Activated CD4-positive, alpha-beta memory T cell treated with anti-CD3 and anti-CD28 coated beads, Interleukin-2, amount 10 ng/mL, durations not matched to agents 7 days and 5 days (primary cell): Measurements from ENCODE around the gene OSBP. TPM values are rescaled to one million over a fixed set of nuclear protein-coding genes. Genes with fewer than 3 reads are reported as not detected.
A peak's percentile ranks its signal among the peaks of the same experiment; 100 is the strongest.

Experiments used
- CTCF ChIA-PET: fragments of 350-600 bp; sonication (Branson Sonifier 250); formaldehyde crosslinking; loops from one replicate; lab custom pipeline; 2021; ENCODE audit warnings: antibody characterized with exemption, inconsistent platforms; lab: Charles Lee
- POLR2A ChIA-PET: fragments of 350-600 bp; sonication (Branson Sonifier 250); formaldehyde crosslinking; loops from one replicate; lab custom pipeline; 2021; ENCODE audit warnings: antibody characterized with exemption; lab: Charles Lee
- DNase-seq: peaks from one replicate; pipeline ENCODE4 v3.0.0-alpha.2; 2020
- H3K27ac Mint-ChIP-seq: one replicate; pipeline ENCODE4 v1.8.0; 2021; ENCODE audit warnings: mild to moderate bottlenecking, mixed read lengths
- H3K27me3 Mint-ChIP-seq: one replicate; pipeline ENCODE4 v1.8.0; 2021; ENCODE audit warnings: mixed read lengths
- H3K36me3 Mint-ChIP-seq: one replicate; pipeline ENCODE4 v1.8.0; 2021; ENCODE audit warnings: low read depth, mixed read lengths
- H3K4me1 Mint-ChIP-seq: one replicate; pipeline ENCODE4 v1.8.0; 2021; ENCODE audit warnings: mixed read lengths
- H3K4me3 Mint-ChIP-seq: one replicate; pipeline ENCODE4 v1.8.0; 2021; ENCODE audit warnings: mild to moderate bottlenecking, mixed read lengths
- H3K9me3 Mint-ChIP-seq: one replicate; pipeline ENCODE4 v1.8.0; 2021; ENCODE audit warnings: mixed read lengths
- total RNA-seq, 2 experiments: library from RNA; stranded (reverse); gene quantifications; one replicate each; pipeline ENCODE4 v1.2.3, GENCODE V29; 2021

Gene OSBP
- total RNA-seq, 2 experiments from 2014 or later, result 40.4 to 41.5 TPM

DNA sequence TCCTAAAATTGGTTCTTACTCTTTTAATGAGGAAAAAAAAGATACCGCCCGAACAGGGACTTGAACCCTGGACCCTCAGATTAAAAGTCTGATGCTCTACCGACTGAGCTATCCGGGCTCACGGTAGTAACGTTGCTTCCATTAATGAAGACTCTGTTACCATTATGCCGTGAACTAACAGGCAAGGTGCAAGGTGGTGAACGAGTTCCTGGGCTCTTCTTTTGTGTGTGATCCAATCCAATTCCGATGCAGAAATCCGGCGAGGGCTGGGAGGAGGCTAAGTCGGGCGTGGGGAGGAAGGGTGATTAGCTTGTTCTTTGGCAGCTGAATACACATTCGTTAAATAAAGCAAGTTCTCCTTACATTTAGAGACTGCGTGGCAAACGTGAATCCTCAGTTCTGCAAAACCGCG is 55.3 kb downstream of the OSBP start:
- Mint-ChIP-seq H3K27me3 (peaks cover 11% of the 10 kb centered on the region), H3K27ac (peak overlapping the region; percentile 88), H3K36me3 (peaks cover 3% of the 10 kb centered on the region), H3K4me1 (peaks cover 52% of the 10 kb centered on the region), H3K9me3 (no peaks in the 10 kb centered on the region), H3K4me3 (peak overlapping the region; percentile 83)
- CTCF ChIA-PET, result interaction anchor here (1.2 to 2.1 kb wide), 4 partner anchors 10 to 389 kb away, joined by 4 to 6 read pairs (median 6); partner anchors contain the start of gene DTX4
- DNase-seq, result peak; percentile 75
- POLR2A ChIA-PET, result interaction anchor here (1.8 to 3.5 kb wide), 4 partner anchors 11 to 109 kb away, joined by 4 to 27 read pairs (median 16); partner anchors contain the start of genes OSBP and PATL1

DNA sequence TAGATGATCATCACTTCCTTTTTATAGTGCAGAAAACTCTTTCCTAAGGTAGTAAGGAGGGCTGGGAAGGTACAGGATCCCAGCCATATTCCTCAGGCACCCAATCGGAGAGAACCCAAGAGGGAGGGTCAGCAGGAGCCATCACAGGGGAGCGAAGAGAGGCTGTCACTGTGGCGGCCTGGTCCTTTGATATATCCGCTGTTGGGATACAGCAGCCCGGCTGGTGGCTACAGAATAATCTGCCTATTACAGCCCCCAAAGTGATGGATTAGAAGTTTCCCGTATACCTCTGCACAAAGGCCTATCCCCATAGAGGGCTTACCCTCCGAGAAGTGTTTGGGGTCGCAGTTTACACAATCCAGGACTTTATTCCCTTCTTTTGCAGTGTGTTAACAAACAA is 55.7 kb downstream of the OSBP start:
- H3K4me3 Mint-ChIP-seq, result peak overlapping the region; percentile 83
- DNase-seq, result no peak
- H3K4me1 Mint-ChIP-seq, result peaks cover 53% of the 10 kb centered on the region
- peaks cover 12% of the 10 kb centered on the region for H3K27me3 Mint-ChIP-seq
- peaks cover 3% of the 10 kb centered on the region for H3K36me3 Mint-ChIP-seq
- H3K27ac Mint-ChIP-seq, result peak overlapping the region; percentile 88
- ChIA-PET POLR2A (interaction anchor here (1.8 to 3.5 kb wide), 3 partner anchors 10 to 109 kb away, joined by 9 to 27 read pairs (median 23); partner anchors contain the start of genes OSBP and PATL1), CTCF (interaction anchor here (1.4 to 2.1 kb wide), 2 partner anchors 22 to 388 kb away, joined by 6 read pairs; partner anchors contain the start of gene DTX4)
- no peaks in the 10 kb centered on the region for H3K9me3 Mint-ChIP-seq

DNA sequence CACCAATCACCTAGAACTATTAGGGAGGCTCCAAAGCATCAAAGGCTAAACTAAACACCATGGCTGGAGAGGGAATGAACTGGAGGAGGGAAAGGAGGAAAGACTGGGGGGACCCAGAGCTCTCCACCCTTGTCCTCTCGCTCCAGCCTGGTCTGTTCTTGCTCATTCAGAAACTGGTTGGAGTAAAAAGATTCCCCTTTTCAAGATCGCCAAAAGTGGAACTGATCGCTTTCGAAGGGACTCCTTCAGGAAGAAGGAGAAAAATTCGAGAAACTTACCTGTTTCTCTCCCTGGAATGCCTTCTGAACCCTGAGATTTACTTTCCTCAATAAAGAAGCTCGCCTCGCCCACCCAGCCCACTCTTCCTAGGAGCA is 57.3 kb downstream of the OSBP start:
- no peak for DNase-seq
- CTCF ChIA-PET, result interaction anchor here (0.7 kb wide), 1 partner anchor 111 kb away, joined by 3 read pairs; the partner anchor contains the start of gene PATL1
- H3K27ac Mint-ChIP-seq, result no peak overlapping the region
- peak overlapping the region; percentile 69 for H3K4me3 Mint-ChIP-seq
- H3K36me3 Mint-ChIP-seq, result peaks cover 3% of the 10 kb centered on the region
- peaks cover 54% of the 10 kb centered on the region for H3K4me1 Mint-ChIP-seq
- POLR2A ChIA-PET, result interaction anchor here (0.8 to 3.5 kb wide), 4 partner anchors 8 to 111 kb away, joined by 3 to 27 read pairs (median 3); partner anchors contain the start of gene PATL1
- H3K27me3 Mint-ChIP-seq, result peaks cover 12% of the 10 kb centered on the region
- no peaks in the 10 kb centered on the region for H3K9me3 Mint-ChIP-seq

DNA sequence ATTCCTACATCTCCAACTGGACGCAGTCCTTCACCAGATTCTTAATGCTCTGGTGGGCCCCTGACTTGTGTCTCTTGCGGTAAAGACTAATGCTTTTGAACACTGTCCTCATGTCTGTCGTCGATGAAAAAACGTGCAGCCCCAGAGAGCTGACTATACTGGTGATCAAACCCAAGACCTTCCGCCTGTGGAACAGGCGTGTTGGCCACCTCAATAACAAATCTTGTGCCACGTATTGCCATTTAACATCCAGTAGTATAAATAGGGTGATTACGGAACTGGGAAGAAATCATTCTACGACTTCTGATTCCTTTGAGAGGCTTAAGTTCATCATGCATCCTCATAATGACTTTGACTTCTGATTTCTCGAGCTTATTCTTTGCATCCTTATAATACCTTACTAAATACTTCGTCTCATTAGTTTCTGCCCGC is 58.6 kb downstream of the OSBP start:
- CTCF ChIA-PET, result no interaction called here
- Mint-ChIP-seq H3K36me3 (peaks cover 3% of the 10 kb centered on the region), H3K4me1 (peaks cover 54% of the 10 kb centered on the region), H3K27ac (peak overlapping the region; percentile 64), H3K4me3 (peak overlapping the region; percentile 69), H3K27me3 (peaks cover 15% of the 10 kb centered on the region), H3K9me3 (no peaks in the 10 kb centered on the region)
- POLR2A ChIA-PET, result interaction anchor here (0.8 to 2.5 kb wide), 6 partner anchors 9 to 112 kb away, joined by 3 to 5 read pairs (median 4); partner anchors contain the start of genes OSBP and PATL1
- no peak for DNase-seq

DNA sequence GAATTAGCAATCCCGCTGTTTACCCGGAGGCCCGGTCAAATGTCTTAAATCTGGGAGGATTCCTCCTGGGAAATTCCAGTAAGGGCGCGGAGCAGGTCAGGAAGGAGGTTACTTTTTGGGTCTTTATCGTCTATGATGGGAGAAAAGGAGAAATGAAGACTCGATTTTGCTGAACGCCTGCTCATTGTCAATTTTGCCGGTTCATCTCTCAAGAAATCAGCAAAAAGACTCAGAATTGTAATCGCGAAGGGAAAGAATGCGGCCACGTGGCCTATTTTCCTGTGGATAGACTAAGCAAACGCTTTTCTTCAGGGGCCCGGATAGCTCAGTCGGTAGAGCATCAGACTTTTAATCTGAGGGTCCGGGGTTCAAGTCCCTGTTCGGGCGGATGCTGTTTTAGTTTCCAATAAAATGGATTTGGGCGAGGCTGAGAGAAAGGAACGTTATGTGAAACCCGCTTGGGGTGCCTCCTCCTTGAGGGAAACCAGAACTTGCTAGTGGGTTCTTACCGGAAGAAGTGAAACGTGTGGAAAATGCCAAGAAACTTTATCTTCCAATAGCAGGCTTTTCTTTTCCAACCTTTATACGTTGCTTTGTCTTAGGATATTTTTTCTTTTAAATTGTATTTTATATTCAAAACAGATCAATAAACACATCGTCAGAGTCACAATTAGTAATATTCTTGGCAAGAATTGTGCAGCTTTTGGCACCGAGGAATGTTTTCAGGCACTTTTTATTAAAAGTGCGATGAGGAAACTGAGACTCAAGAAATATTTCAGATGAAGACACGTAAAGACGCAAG is 59.3 kb downstream of the OSBP start:
- Mint-ChIP-seq H3K4me1 (peaks cover 55% of the 10 kb centered on the region), H3K36me3 (peaks cover 3% of the 10 kb centered on the region), H3K4me3 (peak overlapping the region; percentile 69), H3K27ac (peak overlapping the region; percentile 71), H3K27me3 (peaks cover 15% of the 10 kb centered on the region), H3K9me3 (no peaks in the 10 kb centered on the region)
- POLR2A ChIA-PET, result interaction anchor here (0.8 to 2.5 kb wide), 5 partner anchors 10 to 113 kb away, joined by 3 to 5 read pairs (median 4); partner anchors contain the start of genes OSBP and PATL1
- CTCF ChIA-PET, result no interaction called here
- peak; percentile 68 for DNase-seq

DNA sequence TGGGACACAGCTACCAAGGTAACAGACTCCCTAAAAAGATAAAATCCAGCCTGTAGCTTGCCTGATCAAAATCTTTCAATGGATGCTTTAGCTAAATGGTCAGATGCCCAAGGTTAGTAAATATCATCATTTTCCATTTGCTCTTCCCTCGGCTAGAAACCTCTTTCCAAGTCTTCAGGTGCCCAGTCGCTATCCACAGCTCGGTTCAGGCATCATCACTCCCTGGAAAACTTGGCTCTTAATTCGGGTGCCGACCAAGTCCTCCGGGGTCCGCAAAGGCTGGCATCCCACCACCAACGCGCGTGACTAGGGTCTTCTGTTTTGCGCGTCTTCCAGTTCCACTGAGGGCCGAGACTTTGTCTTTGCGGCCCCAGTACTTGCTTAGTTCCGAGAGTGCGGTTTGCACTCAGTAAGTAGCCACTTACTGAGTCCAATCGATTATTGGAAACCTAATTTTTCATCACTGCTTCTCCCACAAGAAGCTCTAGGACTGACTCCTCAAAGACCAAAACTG is 59.9 kb downstream of the OSBP start:
- Mint-ChIP-seq H3K27ac (peak overlapping the region; percentile 71), H3K9me3 (no peaks in the 10 kb centered on the region), H3K27me3 (peaks cover 15% of the 10 kb centered on the region), H3K36me3 (peaks cover 3% of the 10 kb centered on the region), H3K4me3 (peak overlapping the region; percentile 60), H3K4me1 (peaks cover 57% of the 10 kb centered on the region)
- ChIA-PET POLR2A (interaction anchor here (1.2 to 2.5 kb wide), 3 partner anchors 10 to 113 kb away, joined by 3 to 5 read pairs (median 5); partner anchors contain the start of gene PATL1), CTCF (no interaction called here)
- DNase-seq, result no peak

DNA sequence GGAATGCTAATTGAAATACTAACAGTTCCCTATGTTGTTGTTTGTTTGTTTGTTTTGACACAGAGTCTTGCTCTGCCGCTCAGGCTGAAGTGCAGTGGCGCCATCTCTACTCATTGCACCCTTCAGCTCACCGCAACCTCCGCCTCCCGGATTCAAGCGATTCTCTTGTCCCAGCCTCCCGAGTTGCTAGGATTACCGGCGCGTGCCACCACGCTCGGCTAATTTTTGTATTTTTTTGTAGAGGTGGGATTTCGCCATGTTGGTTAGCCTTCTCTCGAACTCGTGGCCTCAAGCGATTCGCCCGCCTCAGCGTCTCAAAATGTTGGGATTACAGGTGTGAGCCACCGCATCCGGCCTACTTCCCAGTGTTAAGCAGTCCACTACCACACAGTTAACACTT is 62.3 kb downstream of the OSBP start:
- H3K4me1 Mint-ChIP-seq, result peaks cover 54% of the 10 kb centered on the region
- POLR2A ChIA-PET, result no interaction called here
- H3K4me3 Mint-ChIP-seq, result no peak overlapping the region
- no peaks in the 10 kb centered on the region for H3K9me3 Mint-ChIP-seq
- H3K27ac Mint-ChIP-seq, result no peak overlapping the region
- H3K27me3 Mint-ChIP-seq, result peaks cover 15% of the 10 kb centered on the region
- DNase-seq, result no peak
- CTCF ChIA-PET, result no interaction called here
- no peaks in the 10 kb centered on the region for H3K36me3 Mint-ChIP-seq

DNA sequence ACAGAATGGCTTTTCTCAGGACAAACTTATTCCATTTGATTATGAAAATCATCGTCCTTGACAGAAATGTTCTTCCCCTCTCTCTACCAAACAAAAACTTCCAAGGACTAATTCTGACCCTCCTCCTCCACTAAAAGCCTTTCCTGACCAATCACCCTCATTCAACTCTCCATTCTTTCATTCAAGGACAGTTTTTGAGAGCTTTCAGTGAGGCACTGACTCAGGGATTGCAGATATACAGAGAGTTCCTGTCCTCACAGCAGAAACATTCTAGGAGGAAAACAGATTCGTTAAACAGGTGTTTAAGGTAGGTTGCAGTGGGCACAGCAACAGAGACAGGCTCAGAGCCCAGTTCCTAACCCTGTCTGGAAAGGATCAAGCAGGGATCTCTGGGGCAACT is 62.7 kb downstream of the OSBP start:
- Mint-ChIP-seq H3K4me3 (no peak overlapping the region), H3K36me3 (no peaks in the 10 kb centered on the region), H3K4me1 (peaks cover 53% of the 10 kb centered on the region), H3K9me3 (no peaks in the 10 kb centered on the region), H3K27ac (no peak overlapping the region), H3K27me3 (peaks cover 15% of the 10 kb centered on the region)
- ChIA-PET POLR2A (no interaction called here), CTCF (no interaction called here)
- DNase-seq, result no peak

DNA sequence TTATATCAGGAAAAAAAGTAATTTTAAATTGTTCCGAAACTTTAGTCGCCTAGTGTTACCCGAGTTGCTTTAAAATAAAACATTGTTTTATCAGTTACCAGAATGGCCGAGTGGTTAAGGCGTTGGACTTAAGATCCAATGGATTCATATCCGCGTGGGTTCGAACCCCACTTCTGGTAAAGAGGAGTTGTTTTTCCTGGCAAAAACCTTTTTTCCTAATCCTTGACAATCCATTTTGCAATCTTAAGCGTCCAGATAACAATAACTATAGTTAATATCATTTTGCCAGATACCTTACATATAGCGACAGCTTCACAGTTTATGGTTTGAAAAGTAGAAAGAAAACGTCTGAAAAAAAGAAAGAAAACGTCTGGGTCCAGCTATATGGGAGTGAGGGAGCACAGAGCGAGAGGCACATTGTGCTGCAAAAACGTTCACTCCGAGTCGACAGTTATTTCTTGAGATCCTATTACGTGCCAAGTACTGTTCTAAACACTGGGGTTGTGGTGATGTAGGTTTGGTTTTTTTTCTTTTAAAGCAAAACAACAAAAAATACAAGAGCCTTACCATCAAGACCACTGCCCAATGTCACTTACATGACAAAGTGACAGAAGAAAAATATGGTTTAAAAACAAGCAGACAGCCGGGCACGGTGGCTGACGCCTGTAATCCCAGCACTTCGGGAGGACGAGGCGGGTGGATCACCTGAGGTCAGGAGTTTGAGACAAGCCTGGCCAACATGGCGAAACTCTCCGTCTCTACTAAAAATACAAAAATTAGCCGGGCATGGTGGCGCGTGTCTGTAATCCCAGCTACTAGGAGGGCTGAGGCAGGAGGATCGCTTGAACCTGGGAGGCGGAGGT is 63.7 kb downstream of the OSBP start:
- no peak for DNase-seq
- peak overlapping the region; percentile 79 for H3K4me3 Mint-ChIP-seq
- peak overlapping the region; percentile 83 for H3K27ac Mint-ChIP-seq
- H3K36me3 Mint-ChIP-seq, result no peaks in the 10 kb centered on the region
- POLR2A ChIA-PET, result interaction anchor here (0.8 kb wide), 1 partner anchor 16 kb away, joined by 3 read pairs; no protein-coding TSS in a partner anchor
- no peaks in the 10 kb centered on the region for H3K9me3 Mint-ChIP-seq
- peaks cover 15% of the 10 kb centered on the region for H3K27me3 Mint-ChIP-seq
- CTCF ChIA-PET, result no interaction called here
- H3K4me1 Mint-ChIP-seq, result peaks cover 48% of the 10 kb centered on the region

DNA sequence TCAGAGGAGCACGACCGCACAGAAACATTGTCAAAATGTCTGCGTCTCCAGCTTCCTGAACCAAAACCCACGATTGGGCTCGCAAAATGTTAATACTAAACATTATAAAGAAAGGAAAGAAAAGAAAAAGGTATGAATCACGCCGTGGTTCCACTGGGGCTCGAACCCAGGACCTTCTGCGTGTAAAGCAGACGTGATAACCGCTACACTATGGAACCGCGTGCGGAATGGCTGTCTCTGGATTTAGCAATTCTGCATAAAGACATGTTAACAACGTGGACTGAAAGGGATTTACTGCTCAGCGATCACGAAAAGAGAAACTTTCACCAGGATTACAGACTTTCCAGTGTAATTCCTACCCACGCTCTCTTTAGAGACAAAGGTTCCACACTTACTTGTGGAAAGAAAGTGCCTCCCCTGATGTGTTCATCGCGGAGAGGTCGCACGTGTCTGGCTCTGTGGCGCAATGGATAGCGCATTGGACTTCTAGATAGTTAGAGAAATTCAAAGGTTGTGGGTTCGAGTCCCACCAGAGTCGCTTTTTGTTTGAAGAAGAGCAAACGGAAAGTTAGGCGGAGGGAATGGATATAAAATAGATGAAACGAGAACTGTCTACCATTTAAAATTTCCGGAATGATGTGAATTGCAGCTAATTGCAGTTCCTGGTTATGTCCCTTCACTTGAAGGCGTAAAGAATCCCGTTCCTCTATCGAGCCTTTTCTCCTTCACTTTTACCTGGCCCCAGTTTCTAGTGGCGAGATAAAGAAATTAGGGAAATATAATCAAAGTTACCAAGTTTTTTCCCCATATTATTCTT is 64.5 kb downstream of the OSBP start:
- H3K4me1 Mint-ChIP-seq, result peaks cover 41% of the 10 kb centered on the region
- peak; percentile 79 for DNase-seq
- H3K27me3 Mint-ChIP-seq, result peaks cover 12% of the 10 kb centered on the region
- ChIA-PET POLR2A (interaction anchor here (0.6 to 2.9 kb wide), 8 partner anchors 9 to 114 kb away, joined by 3 to 27 read pairs (median 4); partner anchors contain the start of gene OSBP), CTCF (interaction anchor here (1.1 to 2.9 kb wide), 3 partner anchors 8 to 13 kb away, joined by 3 to 18 read pairs (median 5); no protein-coding TSS in a partner anchor)
- H3K27ac Mint-ChIP-seq, result peak overlapping the region; percentile 83
- no peaks in the 10 kb centered on the region for H3K9me3 Mint-ChIP-seq
- no peaks in the 10 kb centered on the region for H3K36me3 Mint-ChIP-seq
- H3K4me3 Mint-ChIP-seq, result peak overlapping the region; percentile 79

DNA sequence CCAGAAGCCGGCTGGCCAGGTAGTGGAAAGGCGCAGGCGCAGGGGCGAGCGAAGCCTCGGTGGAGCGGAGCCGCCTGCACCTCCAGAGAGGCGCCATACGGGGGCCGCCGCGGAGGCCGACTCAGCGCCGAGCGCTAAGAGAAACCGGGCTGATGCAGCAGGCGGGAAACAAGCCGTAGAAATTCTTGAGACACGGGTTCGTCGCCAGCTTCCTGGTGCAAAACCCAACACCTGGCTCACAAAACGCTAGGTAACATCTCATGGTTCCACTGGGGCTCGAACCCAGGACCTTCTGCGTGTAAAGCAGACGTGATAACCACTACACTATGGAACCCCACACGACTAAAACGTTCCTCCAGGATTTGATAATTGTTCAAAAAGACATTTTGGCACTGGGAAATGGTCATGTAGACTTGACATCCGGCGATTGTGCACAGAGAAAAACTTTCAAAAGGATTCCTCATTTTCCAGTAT is 65.2 kb downstream of the OSBP start:
- no peaks in the 10 kb centered on the region for H3K9me3 Mint-ChIP-seq
- peak overlapping the region; percentile 83 for H3K27ac Mint-ChIP-seq
- ChIA-PET POLR2A (interaction anchor here (0.6 to 2.9 kb wide), 8 partner anchors 9 to 118 kb away, joined by 3 to 27 read pairs (median 6); partner anchors contain the start of genes OSBP and PATL1), CTCF (interaction anchor here (0.7 to 2.9 kb wide), 4 partner anchors 8 to 39 kb away, joined by 3 to 18 read pairs (median 4); partner anchors contain the start of gene OR4D9)
- peak overlapping the region; percentile 79 for H3K4me3 Mint-ChIP-seq
- H3K4me1 Mint-ChIP-seq, result peaks cover 36% of the 10 kb centered on the region
- H3K27me3 Mint-ChIP-seq, result peaks cover 5% of the 10 kb centered on the region
- peak; percentile 85 for DNase-seq
- H3K36me3 Mint-ChIP-seq, result peaks cover 3% of the 10 kb centered on the region
